Posterior cingulate gyrus (tissue), 11 donors: ENCODE results near the gene MT1H.
"Not testable (repeated sequence)": the region's sequence is repeated elsewhere in the genome, so short reads cannot be mapped to it uniquely, and the experiment has no call there.

Experiments used
- DNase-seq, 10 donors: peaks; one replicate each; pipeline versions ENCODE4 v3.0.0 to v3.0.0-alpha.2; 2020 to 2021; ENCODE audit warnings: mixed read lengths in 3 of 10
- intact Hi-C: fragments of 100-400 bp; cut with DNase I; formaldehyde crosslinking; loops from one replicate; pipeline ENCODE4 v1.15.1; 2023

MT1H gene

GRCh38 chr16:56710181-56710737 lies 40.6 kb downstream of the MT1H start:
- DNase-seq, result no peak
- intact Hi-C loops, result no loop called here

DNA sequence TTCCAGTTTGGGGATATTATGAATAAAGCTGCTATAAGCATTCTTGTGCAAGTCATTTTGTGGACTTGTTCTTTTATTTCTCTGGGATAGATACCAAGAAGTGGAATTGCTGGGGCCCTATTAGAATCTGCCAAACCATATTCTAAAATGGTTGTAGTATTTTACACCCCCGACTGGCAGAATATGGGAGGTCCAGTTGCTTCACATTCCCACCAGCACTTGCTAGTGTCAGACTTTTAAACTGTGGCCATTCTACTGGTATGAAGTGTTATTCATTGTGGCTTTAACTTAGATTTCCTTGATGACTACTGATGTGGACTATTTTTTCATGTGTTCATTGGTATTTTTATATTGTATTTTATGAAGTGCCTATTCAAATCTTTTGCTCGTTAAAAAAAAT lies 42.2 kb downstream of the MT1H start:
- intact Hi-C loops, result no loop called here
- no peak for DNase-seq

- no peak for DNase-seq
Measured at GRCh38 chr16:56713794-56714193, 44.2 kb downstream of the MT1H start.

DNA sequence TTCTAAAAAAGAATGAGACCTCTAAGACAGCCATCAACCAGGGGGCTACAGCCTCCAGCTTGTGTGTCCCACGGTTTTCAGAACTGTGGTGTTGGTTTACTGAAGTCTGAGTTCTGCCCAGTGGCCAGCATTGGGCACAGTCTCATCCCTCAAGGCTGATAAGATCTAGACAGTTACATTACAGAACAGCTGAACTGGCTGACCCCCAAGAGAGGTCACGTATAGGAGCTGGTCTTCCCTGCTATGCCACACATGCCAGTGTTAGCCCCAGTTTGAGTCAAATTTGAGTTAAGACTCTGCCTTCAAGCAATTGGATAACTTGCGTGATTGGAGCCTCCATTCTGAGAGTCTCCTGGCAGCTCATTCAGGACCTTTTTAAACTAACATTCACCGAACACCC lies 45.5 kb downstream of the MT1H start:
- intact Hi-C loops, result no loop called here
- DNase-seq, result no peak

More at GRCh38 chr16:56713794-56714193, 44.2 kb downstream of the MT1H start:
- intact Hi-C loops, result no loop called here

DNA sequence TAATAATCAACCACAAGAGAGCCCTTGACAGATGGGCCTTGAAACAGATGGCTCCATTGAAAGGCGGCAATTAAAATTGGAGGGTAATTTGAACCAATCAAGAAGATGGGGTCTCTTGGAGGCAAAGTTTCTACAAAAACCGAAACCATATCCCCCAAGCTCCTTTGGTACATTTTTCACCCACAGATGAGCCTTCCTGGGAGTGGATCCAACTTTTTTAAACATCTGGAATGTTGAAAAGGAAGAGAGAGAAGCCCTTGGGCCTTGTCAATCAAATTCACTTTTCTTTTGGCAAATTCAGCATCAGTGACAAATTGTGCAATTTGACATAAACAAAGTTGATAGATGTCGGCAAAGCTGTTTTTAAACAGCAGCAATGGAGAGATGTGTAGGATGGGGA lies 47.1 kb downstream of the MT1H start:
- DNase-seq, result no peak
- intact Hi-C loops, result no loop called here

- DNase-seq, intact Hi-C loops: not testable (repeated sequence)
Measured at GRCh38 chr16:56717532-56717931, 47.9 kb downstream of the MT1H start.
